Psoas muscle (tissue), 8 donors: ENCODE measurements around the gene CRY2. TPM values are rescaled to one million over a fixed set of nuclear protein-coding genes. Genes with fewer than 3 reads are reported as not detected.

Experiments used
- ATAC-seq, 4 donors: fragments of 200-7000 bp; cut with Tn5 transposase; one replicate each; pipeline ENCODE4 v1.9.1; 2020; ENCODE audit warnings: moderate library complexity in 3 of 4, mild to moderate bottlenecking in 2 of 4
- DNase-seq, 2 donors: peaks; one replicate each; pipeline ENCODE4 v3.0.0-alpha.2; 2020
- H3K27ac ChIP-seq: fragments of 200-600 bp; one replicate; pipeline ENCODE4 v1.8.0; 2022
- H3K27me3 ChIP-seq, 3 donors: fragments of 200-600 bp in 1 of 3; one replicate each; pipeline versions ENCODE4 v1.6.1 to v1.8.0; 2013 to 2022; ENCODE audit warnings: low read length in 2 of 3, mild to moderate bottlenecking in 2 of 3, moderate library complexity in 1 of 3; ENCODE audit not compliant: insufficient read depth in 3 of 3
- H3K36me3 ChIP-seq, 2 donors: fragments of 200-600 bp in 1 of 2; one replicate each; pipeline versions ENCODE4 v1.6.1 to v1.8.0; 2013 to 2022; ENCODE audit warnings: low read depth in 1 of 2, mild to moderate bottlenecking in 1 of 2, moderate library complexity in 1 of 2; ENCODE audit not compliant: insufficient read depth in 1 of 2
- H3K4me1 ChIP-seq: fragments of 200-600 bp; one replicate; pipeline ENCODE4 v1.8.0; 2022
- H3K4me3 ChIP-seq: fragments of 200-600 bp; one replicate; pipeline ENCODE4 v1.8.0; 2022; ENCODE audit warnings: mild to moderate bottlenecking
- H3K9me3 ChIP-seq: fragments of 200-600 bp; one replicate; pipeline ENCODE4 v1.8.0; 2022
- CTCF ChIP-seq: fragments of 200-600 bp; IDR thresholded peaks from one replicate; pipeline ENCODE4 v1.8.0; 2022; ENCODE audit warnings: antibody characterized with exemption
- WGBS, 3 donors: extraction: QIAGEN DNeasy Blood & Tissue Kit; methylation state at CpG; one replicate each; pipeline versions ENCODE4 v1.1.6 to v1.1.7; 2013; 5-methylcytosine and 5-hydroxymethylcytosine counted together
- intact Hi-C, 2 donors: fragments of 100-400 bp; cut with DNase I; formaldehyde crosslinking; loops; one replicate each; pipeline versions ENCODE4 v1.11.0 to v1.14.2; 2022
- polyA plus RNA-seq, 3 donors: library from polyadenylated mRNA; stranded (reverse); fragments of 200-250 nt; gene quantifications; one replicate each; pipeline ENCODE4 v1.2.3, GENCODE V29; 2013
- total RNA-seq, 4 donors: library from RNA; stranded (reverse); fragmentation: NEBNext Ultra II Directional in 2 of 4; extraction: Animal tissue kit (Norgen Biotek cat#: 25700) in 2 of 4; gene quantifications; one replicate each; pipeline versions ENCODE4 v1.2.1 to v1.2.4, GENCODE V29; 2021 to 2023
- donor health status: healthy with polysubstance abuse.
- donor health status: DM: no; HTN: no; CAD: no; lungs with moderate emphysema.
- donor health status: Bipolar disorder and iron deficiency.
- donor health status: healthy.
- donor health status: DM: yes; HTN: yes; CAD: no.
- donor health status: DM: no; HTN: no; CAD: no.
- donor health status: DM: no; HTN: no; CAD: no.
- donor health status: DM: yes; HTN: yes; CAD: no.

The CRY2 gene
- total and polyA plus RNA-seq, 7 donors: 15.4 to 64.5 (median 30.7) TPM

GRCh38 chr11:45931739-45932138, 84.5 kb downstream of the CRY2 start:
- Histone ChIP-seq H3K27ac (no peak overlapping the region), H3K4me3 (no peak overlapping the region), H3K27me3 (no peaks in the 10 kb centered on the region), H3K9me3 (no peaks in the 10 kb centered on the region), H3K4me1 (peaks cover 5% of the 10 kb centered on the region), H3K36me3 (peaks cover 0 to 50% of the 10 kb centered on the region in 2 donors)
- ATAC-seq: no peak
- 86 to 88% (median 87%) methylated on average over 10 of the region's 10 CpGs for WGBS, 3 donors
- intact Hi-C loops: no loop called here
- no peak for DNase-seq
- no peak for TF ChIP-seq CTCF

GRCh38 chr11:45932217-45932616, 84.9 kb downstream of the CRY2 start:
- H3K9me3 ChIP-seq: no peaks in the 10 kb centered on the region
- ATAC-seq: no peak
- no peaks in the 10 kb centered on the region for H3K27me3 ChIP-seq
- intact Hi-C loops: no loop called here
- peaks cover 0 to 50% of the 10 kb centered on the region in 2 donors for H3K36me3 ChIP-seq
- DNase-seq: no peak
- 87 to 88% (median 88%) methylated on average over 8 of the region's 8 CpGs for WGBS, 3 donors
- no peak overlapping the region for H3K4me3 ChIP-seq
- peaks cover 5% of the 10 kb centered on the region for H3K4me1 ChIP-seq
- TF ChIP-seq CTCF: no peak
- no peak overlapping the region for H3K27ac ChIP-seq

Other genes starting within 250 kb of the CRY2 start
- gene CHST1, start 181.9 kb upstream of the CRY2 start, total RNA-seq: 10 to 100 TPM in 2 of 4 donors, 1 to 10 TPM in 2; 3.2 to 21.4 (median 9.5) TPM
- 1 to 10 TPM; 1.2 to 5.8 (median 1.6) TPM for gene CHST1, start 181.9 kb upstream of the CRY2 start, polyA plus RNA-seq
- 1 to 10 TPM; 5.3 to 8.7 (median 6.9) TPM for gene SLC35C1, start 42.3 kb upstream of the CRY2 start, total RNA-seq
- gene SLC35C1, start 42.3 kb upstream of the CRY2 start, polyA plus RNA-seq: 10 to 100 TPM in 2 of 3 donors, 1 to 10 TPM in 1; 6.7 to 11.8 (median 10.1) TPM
- gene MAPK8IP1, start 38.2 kb downstream of the CRY2 start, total RNA-seq: 1 to 10 TPM; 1.3 to 2.6 (median 2.0) TPM
- under 1 TPM; 0.53 to 1.00 (median 0.82) TPM for gene MAPK8IP1, start 38.2 kb downstream of the CRY2 start, polyA plus RNA-seq
- under 1 TPM in 2 of 4 donors, not detected in 2; 0.37 to 0.56 TPM for gene FREY1, start 59.8 kb downstream of the CRY2 start, total RNA-seq
- under 1 TPM in 1 of 3 donors, not detected in 2; 0.14 TPM for gene FREY1, start 59.8 kb downstream of the CRY2 start, polyA plus RNA-seq
- 10 to 100 TPM; 12.1 to 23.5 (median 14.2) TPM for gene PEX16, start 70.4 kb downstream of the CRY2 start, total RNA-seq
- 10 to 100 TPM; 19.7 to 23.5 (median 21.3) TPM for gene PEX16, start 70.4 kb downstream of the CRY2 start, polyA plus RNA-seq
- gene LARGE2, start 75.2 kb downstream of the CRY2 start, total RNA-seq: not detected
- gene LARGE2, start 75.2 kb downstream of the CRY2 start, polyA plus RNA-seq: under 1 TPM in 1 of 3 donors, not detected in 2; 0.13 TPM